ENCODE measurements around the gene TUBA1B.

Gene TUBA1B

GRCh38 chr12:49126852-49127763, 4.1 kb downstream of the TUBA1B start:
- no peak for DNase-seq (ENCODE audit: low spot score)
- in situ Hi-C loops (cut with MboI; ENCODE audit: low pct_unique_long_range_greater_than_20kb, low sequenced_read_pairs, unreplicated experiment) = no loop called here
- TF ChIP-seq CTCF (IDR thresholded peaks at IDR 0.05; ENCODE audit: extremely low read depth, insufficient read depth, missing control alignments) = no peak

- in situ Hi-C loops (cut with MboI; ENCODE audit: low pct_unique_long_range_greater_than_20kb, low sequenced_read_pairs, unreplicated experiment) = no loop called here
- DNase-seq (ENCODE audit: low spot score) = no peak
- TF ChIP-seq CTCF (IDR thresholded peaks at IDR 0.05; ENCODE audit: extremely low read depth, insufficient read depth, missing control alignments) = peak; percentile 51
Measured at GRCh38 chr12:49121047-49121696, 10.0 kb downstream of the TUBA1B start.

- DNase-seq (ENCODE audit: low spot score) = no peak
Measured at GRCh38 chr12:49111206-49111605, 20.0 kb downstream of the TUBA1B start.

GRCh38 chr12:49110464-49111155, 20.6 kb downstream of the TUBA1B start, which contains the start of gene LMBR1L:
Gene LMBR1L (minus strand): TSS chr12:49110847. CDS start chr12:49110555, 292 bp downstream.
- DNase-seq (ENCODE audit: low spot score) = peak; percentile 98
- TF ChIP-seq CTCF (IDR thresholded peaks at IDR 0.05; ENCODE audit: extremely low read depth, insufficient read depth, missing control alignments) = peak; percentile 41
- in situ Hi-C loops (cut with MboI; ENCODE audit: low pct_unique_long_range_greater_than_20kb, low sequenced_read_pairs, unreplicated experiment) = no loop called here

More at GRCh38 chr12:49111206-49111605, 20.0 kb downstream of the TUBA1B start:
- in situ Hi-C loops (cut with MboI; ENCODE audit: low pct_unique_long_range_greater_than_20kb, low sequenced_read_pairs, unreplicated experiment) = no loop called here
- TF ChIP-seq CTCF (IDR thresholded peaks at IDR 0.05; ENCODE audit: extremely low read depth, insufficient read depth, missing control alignments) = no peak

- in situ Hi-C loops (cut with MboI; ENCODE audit: low pct_unique_long_range_greater_than_20kb, low sequenced_read_pairs, unreplicated experiment) = no loop called here
- DNase-seq (ENCODE audit: low spot score) = peak; percentile 48
- no peak for TF ChIP-seq CTCF (IDR thresholded peaks at IDR 0.05; ENCODE audit: extremely low read depth, insufficient read depth, missing control alignments)
Measured at GRCh38 chr12:49109641-49110463, 21.3 kb downstream of the TUBA1B start.

Measured in GM13977 (cell line).